COLO668 (cell line): ENCODE results near the gene ANO10.
A peak's percentile ranks its signal among the peaks of the same experiment; 100 is the strongest.
"Not testable (repeated sequence)": the region's sequence is repeated elsewhere in the genome, so short reads cannot be mapped to it uniquely, and the experiment has no call there.

Experiments used
- DNase-seq: peaks from one replicate; lab custom pipeline; 2025; ENCODE audit not compliant: unreplicated experiment; lab: John Stamatoyannopoulos, UW

ANO10 gene

GRCh38 chr3:43379343-43379742, 242.5 kb downstream of the ANO10 start:
- DNase-seq = no peak

DNA sequence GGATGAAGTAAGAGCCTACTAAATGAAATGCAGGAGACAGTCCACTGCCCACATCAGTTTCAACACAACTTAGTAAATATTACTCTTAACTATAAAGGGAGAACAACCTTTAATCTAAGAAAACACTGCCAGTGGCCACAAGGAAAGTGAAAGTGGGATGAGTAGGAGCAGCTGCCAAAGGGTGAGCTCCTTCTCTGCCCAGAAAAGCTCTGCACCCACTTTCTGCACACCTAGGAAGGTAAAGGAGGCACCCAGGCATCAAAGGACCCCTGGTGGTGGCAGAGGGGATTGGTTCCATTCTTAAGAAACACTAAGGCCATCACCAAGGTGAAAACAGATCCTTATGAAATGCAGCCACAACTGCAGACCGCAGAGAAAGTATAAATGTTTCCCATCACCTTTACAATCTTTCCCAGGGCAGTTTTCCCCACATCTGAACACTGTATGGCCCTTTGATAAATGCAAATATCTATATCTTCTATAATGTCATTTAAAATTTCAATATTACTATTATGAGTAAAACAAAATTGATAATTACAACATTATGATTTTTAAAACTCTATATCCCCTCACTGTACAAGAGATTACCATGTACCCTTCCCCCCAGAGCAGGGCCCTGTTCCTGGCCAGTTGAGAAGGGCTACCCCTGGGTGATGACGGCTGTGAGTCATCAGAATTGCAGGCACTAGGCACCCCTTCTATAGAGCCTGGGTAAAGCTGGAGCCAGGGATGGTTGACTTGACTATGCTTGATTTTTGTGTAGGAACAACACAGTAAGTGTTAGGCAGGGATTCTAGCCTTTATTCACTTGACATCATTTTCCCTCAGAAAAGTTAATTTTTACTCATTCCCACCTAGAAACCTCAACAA, 243.5 kb downstream of the ANO10 start:
- peak; percentile 17 for DNase-seq

DNA sequence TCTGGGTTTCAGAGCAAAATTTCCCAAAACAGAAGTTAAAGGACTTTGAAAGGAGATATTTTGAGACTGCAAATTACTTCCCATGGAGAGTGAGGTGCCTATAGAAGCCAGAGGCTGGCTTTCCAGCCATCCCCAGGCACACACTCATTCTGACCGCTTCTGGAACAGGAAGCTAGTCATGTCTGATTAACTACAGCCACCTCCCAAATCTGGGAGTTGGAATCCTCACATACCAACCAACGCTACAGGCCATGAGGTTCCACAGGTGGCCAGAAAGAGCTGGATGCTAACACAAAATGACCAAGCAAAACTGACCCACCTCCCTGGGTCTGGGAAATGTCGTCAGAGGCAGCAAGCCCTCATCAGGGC, 248.3 kb downstream of the ANO10 start:
- no peak for DNase-seq

GRCh38 chr3:43372809-43373559, 248.8 kb downstream of the ANO10 start:
- no peak for DNase-seq

GRCh38 chr3:43372007-43372740, 249.6 kb downstream of the ANO10 start:
- DNase-seq = no peak

- DNase-seq = no peak
Measured at GRCh38 chr3:43371494-43371893, 250.3 kb downstream of the ANO10 start.

DNA sequence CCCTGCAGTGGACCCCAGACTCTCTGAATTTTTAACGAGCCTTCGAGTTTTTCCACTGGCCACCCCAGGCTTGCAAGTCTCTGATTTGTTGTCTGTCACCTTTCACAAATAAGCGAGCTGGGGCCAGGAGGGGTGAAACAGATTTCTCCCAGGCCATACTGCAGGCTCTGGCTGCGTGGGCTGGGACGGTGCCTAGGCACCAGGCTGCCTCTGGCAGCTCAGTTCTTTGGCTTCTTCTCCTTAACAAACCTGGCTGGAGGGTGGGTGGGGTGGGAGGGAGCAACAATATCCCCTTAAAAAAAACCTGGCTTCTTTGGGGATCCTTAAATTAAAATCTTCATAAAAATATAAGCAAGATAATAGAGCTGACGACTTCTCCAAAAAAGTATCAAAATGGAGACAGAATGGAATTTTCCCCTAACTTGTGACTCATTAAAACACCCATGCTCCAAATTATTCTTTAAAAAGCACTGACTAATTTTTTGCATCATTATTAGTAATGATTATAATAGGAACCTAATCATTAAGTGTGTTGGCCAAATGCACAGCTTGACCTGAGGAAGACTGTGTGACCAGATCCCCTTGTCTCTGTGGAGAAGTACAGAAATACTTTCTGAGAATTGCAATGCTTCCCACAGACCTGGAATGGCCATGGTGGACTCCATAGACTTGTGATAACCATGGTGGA, 251.4 kb downstream of the ANO10 start:
- no peak for DNase-seq

- no peak for DNase-seq
Measured at GRCh38 chr3:43369404-43370292, 252.2 kb downstream of the ANO10 start.

- no peak for DNase-seq
Measured at GRCh38 chr3:43366885-43367284, 254.9 kb downstream of the ANO10 start.

- no peak for DNase-seq
Measured at GRCh38 chr3:43366481-43366880, 255.3 kb downstream of the ANO10 start.

DNA sequence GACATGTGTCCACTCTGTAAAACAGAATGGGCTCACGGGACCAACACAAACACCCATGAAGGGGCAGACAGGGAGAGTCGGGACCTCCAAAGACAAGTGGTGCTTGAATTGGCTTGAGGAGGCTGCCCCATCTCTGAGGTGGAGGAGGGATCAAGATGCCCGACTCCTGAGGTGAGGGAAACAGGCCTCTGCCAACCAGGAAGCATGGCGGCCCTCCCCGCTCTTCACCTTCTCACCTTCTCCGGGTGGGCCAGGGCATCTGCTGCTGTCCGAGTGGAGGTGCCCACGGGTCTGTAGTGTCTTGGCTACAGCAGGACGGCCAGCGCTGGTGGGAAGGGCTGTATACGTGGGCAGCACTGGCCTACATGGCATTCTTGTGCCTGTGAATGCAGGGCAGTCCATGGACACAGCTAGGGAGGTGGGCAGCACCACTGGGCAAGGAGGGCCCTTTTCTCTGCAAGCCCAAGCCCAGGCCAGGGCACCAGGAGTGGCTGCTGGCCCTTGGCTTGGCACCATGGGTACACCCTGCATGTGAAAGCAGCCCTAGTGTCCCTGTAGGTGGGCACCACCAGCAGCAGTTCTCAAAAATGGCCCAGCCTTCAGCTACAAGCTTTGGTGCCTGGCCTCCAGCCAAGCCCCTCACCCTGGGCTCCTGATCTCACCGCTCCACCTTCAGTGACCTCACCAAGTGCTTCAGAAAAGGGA, 256.1 kb downstream of the ANO10 start:
- DNase-seq = no peak

DNA sequence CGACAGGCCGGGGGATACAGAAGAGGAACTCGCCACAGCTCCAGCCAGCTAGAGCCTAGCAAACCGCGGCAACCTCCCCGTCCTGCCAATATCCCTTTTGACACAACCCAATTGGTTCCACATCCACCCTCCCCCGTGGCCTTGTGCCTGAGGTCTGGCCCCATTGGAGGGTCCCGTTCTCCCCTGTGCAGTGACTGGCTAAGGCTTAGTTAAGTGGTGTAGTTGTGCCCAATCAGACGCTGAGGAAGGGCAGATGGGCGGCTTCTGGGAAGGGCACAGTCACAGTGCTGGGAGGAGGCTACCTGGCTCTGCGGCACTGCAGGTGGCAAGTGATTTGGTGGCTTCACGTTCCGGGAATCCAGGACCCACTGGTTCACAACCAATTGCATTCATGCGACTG, 256.9 kb downstream of the ANO10 start:
- DNase-seq = no peak

DNA sequence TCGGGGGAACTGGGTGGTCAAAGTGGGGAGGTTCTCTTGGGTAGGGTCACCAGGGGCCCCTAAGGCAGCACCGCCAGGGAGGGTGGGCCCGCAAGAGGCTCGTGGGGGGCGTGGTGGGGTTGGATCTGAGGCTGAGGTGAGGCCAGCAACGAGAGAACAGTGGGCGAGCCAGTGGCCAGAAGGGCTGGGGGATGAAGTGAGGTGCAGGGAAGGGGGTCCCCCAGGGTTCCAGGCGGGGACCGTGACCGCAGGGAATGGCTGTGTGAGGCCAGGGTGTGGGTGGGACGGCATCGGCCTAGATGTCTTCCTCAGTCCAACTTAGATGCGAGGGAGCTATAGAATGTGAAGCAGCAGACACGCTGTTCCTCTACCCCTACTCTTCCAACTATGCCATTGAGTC, 257.3 kb downstream of the ANO10 start:
- DNase-seq = no peak

DNA sequence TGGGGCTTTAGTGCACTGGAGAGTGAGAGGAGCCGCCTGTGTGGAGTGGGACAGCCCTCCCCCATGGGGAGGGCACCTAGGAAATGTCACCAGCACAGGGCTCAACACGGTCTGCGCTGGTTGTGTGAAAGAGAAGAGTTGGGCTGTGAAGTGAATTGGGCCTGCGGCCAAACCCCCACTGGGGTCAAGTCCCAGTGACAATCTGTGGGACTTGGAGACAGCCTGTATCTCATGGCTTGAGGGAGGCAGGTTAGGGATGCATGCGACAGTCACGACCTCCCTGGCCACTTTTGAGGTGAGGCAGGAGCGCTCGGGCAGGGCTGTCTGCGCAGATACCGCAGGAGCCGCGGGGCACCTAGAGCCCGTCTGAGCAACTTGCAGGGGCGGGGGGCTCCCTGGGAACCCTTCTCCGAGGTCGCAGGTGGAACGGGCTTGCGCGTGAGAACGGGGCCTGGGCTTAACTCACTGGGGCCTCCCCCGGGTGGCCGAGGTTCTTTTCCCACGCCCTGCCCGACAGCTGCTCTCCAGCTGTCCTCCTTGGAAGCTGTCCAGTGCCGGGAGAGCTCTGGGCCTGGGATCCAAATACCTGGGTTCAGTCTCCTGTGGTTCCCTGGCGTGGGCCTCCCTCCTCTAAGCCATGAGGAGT, 258.1 kb downstream of the ANO10 start:
- no peak for DNase-seq

- no peak for DNase-seq
Measured at GRCh38 chr3:43362961-43363360, 258.9 kb downstream of the ANO10 start.

- no peak for DNase-seq
Measured at GRCh38 chr3:43362183-43362582, 259.6 kb downstream of the ANO10 start.

DNA sequence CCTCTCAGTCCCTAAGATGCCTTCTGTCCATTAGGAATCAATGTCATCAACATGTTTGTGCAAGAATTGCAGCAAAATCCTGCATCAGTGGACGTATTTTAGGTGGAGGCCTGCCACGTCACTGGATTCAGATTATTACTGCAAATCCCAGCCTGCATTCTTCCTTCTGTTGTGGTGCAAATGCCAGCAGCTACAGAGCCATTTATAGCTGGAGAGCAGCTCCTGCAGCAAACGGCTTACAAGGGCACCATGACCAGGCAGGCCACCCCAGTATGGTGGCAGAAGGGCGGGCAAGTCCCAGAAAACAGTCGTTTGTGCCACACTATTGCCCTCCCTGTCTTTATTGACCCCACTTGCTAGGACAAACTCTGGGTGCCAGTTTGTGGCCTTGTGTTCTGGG, 260.7 kb downstream of the ANO10 start:
- DNase-seq = no peak

DNA sequence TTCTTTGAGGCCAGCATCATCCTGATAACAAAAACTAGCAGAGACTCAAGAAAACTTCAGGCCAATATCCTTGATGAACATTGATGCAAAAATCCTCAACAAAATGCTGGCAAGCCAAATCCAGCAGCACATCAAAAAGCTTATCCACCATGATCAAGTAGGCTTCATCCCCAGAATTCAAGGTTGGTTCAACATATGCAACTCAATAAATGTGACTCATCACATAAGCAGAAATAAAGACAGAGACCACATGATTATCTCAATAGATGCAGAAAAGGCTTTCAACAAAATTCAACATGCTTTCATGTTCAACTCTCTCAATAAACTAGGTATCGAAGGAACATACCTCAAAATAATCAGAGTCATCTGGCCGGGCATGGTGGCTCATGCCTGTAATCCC, 265.8 kb downstream of the ANO10 start:
- DNase-seq = not testable (repeated sequence)
